Brain microvascular endothelial cell (primary cell): ENCODE results near the gene TLK1.
"Not testable (repeated sequence)": the region's sequence is repeated elsewhere in the genome, so short reads cannot be mapped to it uniquely, and the experiment has no call there.

Source experiments
- DNase-seq: peaks from one replicate; pipeline ENCODE4 v3.0.0-alpha.2; 2020
- H3K27ac ChIP-seq: fragments of 250-450 bp; sonication (Bioruptor Pico); 2 replicates; pipeline ENCODE4 v1.5.1; 2020; ENCODE audit warnings: mild to moderate bottlenecking, moderate library complexity
- H3K27me3 ChIP-seq: fragments of 250-450 bp; sonication (Bioruptor Pico); replicated peaks from 2 replicates; pipeline ENCODE4 v1.5.1; 2020; ENCODE audit warnings: mild to moderate bottlenecking
- H3K36me3 ChIP-seq: fragments of 250-450 bp; sonication (Bioruptor Pico); replicated peaks from 2 replicates; pipeline ENCODE4 v1.5.1; 2020; ENCODE audit warnings: mild to moderate bottlenecking
- H3K4me3 ChIP-seq: 2 replicates; pipeline ENCODE4 v1.5.1; 2011; ENCODE audit warnings: low read depth, mild to moderate bottlenecking, control low read depth, low read length, moderate library complexity
- in situ Hi-C: cut with HindIII; loops from 2 replicates; pipeline ENCODE4 v1.10.0; 2017; ENCODE audit warnings: low sequenced_read_pairs, low pct_ligation_motif_present
- TF ChIP-seq, protein P1 (sequence below): IDR thresholded peaks from 2 replicates; pipeline ENCODE4 v1.5.1; 2011; ENCODE audit warnings: low read depth, mild to moderate bottlenecking, moderate library complexity, low read length, control low read depth, inconsistent platforms; ENCODE audit errors: missing control alignments

TLK1 gene

DNA sequence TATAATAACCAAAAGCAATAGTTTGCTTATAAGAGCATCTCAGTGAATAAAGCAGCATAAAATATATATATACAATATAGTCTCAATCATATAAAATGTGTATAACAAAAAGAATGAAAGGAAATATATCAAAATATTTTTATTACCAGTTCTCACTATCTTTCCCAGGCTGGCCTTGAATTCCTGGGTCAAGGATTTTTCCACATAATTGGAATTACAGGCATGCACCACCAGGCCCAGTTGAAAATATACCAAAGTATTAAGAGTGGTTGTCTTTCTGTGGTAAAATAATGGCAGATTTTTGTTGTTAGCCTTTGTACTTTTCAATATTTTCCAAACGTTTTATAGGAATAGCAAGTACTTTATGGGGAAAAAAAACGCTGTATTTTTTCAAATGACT is 8.6 kb upstream of the TLK1 start:
- no peaks in the 10 kb centered on the region for H3K27me3 ChIP-seq
- TF ChIP-seq, protein P1, sequence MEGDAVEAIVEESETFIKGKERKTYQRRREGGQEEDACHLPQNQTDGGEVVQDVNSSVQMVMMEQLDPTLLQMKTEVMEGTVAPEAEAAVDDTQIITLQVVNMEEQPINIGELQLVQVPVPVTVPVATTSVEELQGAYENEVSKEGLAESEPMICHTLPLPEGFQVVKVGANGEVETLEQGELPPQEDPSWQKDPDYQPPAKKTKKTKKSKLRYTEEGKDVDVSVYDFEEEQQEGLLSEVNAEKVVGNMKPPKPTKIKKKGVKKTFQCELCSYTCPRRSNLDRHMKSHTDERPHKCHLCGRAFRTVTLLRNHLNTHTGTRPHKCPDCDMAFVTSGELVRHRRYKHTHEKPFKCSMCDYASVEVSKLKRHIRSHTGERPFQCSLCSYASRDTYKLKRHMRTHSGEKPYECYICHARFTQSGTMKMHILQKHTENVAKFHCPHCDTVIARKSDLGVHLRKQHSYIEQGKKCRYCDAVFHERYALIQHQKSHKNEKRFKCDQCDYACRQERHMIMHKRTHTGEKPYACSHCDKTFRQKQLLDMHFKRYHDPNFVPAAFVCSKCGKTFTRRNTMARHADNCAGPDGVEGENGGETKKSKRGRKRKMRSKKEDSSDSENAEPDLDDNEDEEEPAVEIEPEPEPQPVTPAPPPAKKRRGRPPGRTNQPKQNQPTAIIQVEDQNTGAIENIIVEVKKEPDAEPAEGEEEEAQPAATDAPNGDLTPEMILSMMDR: no peak
- in situ Hi-C loops: loop anchor here (25.0 kb wide), 2 partner anchors 207 to 243 kb away; no protein-coding TSS in a partner anchor
- no peak for DNase-seq
- no peak overlapping the region for H3K4me3 ChIP-seq
- H3K27ac ChIP-seq: no peak overlapping the region
- no peaks in the 10 kb centered on the region for H3K36me3 ChIP-seq

DNA sequence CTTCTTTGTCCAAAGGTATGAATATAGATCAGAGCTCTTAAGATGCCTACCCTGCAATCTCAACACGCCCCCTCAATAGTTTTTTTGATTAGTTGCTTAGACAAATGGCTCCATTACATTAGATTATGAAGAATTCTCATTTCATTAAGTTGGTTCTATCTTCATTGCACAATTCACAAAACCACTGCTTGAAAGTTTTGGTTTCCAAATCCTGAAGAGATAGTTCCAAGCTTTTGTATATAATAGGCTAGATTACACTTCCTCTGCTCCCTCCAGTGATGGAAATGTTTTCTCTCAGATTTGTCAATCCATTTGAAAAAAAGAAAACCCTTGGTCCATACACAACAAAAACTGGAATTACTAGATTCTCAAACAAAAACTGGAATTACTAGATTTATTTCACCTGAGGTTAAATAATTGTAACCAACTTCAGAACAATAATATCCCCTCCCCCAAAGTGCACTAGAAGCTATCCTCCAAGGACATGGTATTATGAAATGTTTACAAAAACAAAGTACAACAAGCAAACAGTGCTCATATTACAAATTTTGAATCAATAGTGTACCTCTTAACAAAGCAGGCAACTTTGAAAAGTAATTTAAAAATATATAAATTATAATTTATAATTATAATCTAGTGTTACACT is 6.8 kb upstream of the TLK1 start:
- DNase-seq: no peak
- H3K4me3 ChIP-seq: no peak overlapping the region
- H3K36me3 ChIP-seq: no peaks in the 10 kb centered on the region
- in situ Hi-C loops: loop anchor here (25.0 kb wide), 2 partner anchors 205 to 245 kb away; no protein-coding TSS in a partner anchor
- H3K27ac ChIP-seq: no peak overlapping the region
- no peaks in the 10 kb centered on the region for H3K27me3 ChIP-seq
- TF ChIP-seq, protein P1: no peak

- no peak overlapping the region for H3K27ac ChIP-seq
- no peak for DNase-seq
These were observed 5.8 kb upstream of the TLK1 start for GRCh38 chr2:171166328-171166983.

DNA sequence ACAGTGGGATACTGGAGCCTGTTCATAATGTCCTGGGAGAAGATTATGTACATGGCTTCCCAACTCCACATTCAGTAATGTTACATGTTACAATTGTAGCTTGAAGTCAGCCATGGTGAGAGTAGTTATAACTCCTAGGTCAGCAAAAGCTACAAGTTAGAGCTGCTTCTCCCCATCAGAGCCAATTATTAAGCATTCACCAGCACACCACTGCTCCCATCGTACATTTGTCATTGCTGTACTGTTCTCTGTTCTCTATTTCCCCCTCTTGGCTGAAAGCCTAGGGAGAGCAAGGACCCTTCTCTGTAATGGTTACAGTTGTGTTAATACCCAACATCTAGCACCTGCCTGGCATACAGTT is 5.3 kb upstream of the TLK1 start:
- in situ Hi-C loops: loop anchor here (25.0 kb wide), 2 partner anchors 204 to 246 kb away; no protein-coding TSS in a partner anchor
- Histone ChIP-seq H3K36me3 (no peaks in the 10 kb centered on the region), H3K27ac (no peak overlapping the region), H3K4me3 (no peak overlapping the region), H3K27me3 (no peaks in the 10 kb centered on the region)
- TF ChIP-seq, protein P1: no peak
- DNase-seq: no peak

More at GRCh38 chr2:171166328-171166983, 5.8 kb upstream of the TLK1 start:
- TF ChIP-seq, protein P1: no peak
- Histone ChIP-seq H3K27me3 (no peaks in the 10 kb centered on the region), H3K36me3 (no peaks in the 10 kb centered on the region), H3K4me3 (no peak overlapping the region)
- in situ Hi-C loops: loop anchor here (25.0 kb wide), 2 partner anchors 204 to 246 kb away; no protein-coding TSS in a partner anchor

DNA sequence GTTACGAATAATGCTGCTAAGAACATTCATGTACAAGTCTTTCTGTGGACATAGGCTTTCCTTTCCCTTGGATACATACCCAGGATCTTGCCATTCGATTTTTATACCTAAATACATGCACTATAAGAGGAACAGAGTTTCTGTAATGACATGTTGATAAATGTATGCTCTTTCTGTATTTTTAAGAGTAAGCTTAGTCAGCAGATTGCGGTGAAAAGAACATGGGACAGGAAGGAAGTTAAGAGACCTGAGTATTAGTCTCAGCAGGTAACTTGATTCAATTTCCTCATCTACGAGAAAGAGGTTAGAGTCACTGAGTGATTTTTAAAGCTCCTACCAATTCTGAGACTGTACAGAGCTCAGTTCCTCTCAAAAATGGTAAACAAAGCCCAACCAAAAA is 2.6 kb upstream of the TLK1 start:
- Histone ChIP-seq H3K36me3 (no peaks in the 10 kb centered on the region), H3K27ac (no peak overlapping the region), H3K4me3 (no peak overlapping the region), H3K27me3 (no peaks in the 10 kb centered on the region)
- DNase-seq: no peak
- in situ Hi-C loops: loop anchor here (25.0 kb wide), 2 partner anchors 201 to 249 kb away; no protein-coding TSS in a partner anchor
- TF ChIP-seq, protein P1: no peak

GRCh38 chr2:171162522-171163197 is 2.0 kb upstream of the TLK1 start:
- in situ Hi-C loops: loop anchor here (25.0 kb wide), 2 partner anchors 200 to 250 kb away; no protein-coding TSS in a partner anchor
- H3K27me3 ChIP-seq, H3K27ac ChIP-seq, H3K36me3 ChIP-seq, DNase-seq, H3K4me3 ChIP-seq: not testable (repeated sequence)
